ENCODE data around the gene TFF2.

Gene TFF2

DNA sequence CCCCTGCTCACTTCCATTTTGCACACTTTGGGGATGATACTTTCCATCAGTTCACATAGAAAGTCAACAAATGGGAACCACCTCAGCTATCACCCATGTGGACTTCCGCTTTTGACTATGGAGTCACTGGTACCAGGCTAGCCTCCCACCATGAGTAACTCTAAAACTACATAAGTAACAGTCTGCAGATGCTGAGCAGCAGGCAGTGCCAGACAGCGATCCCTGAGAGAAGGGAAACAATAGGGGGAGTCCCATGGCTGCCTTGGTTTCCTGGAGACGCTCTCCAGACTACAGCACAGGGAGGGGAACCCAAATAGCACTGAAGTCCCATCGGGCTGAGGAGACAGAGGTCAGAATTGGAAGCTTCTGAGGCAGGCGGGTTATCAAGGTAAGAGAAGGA is 2.8 kb upstream of the TFF2 start:
- H3K4me1 ChIP-seq (ENCODE audit: low read length): peaks cover 16% of the 10 kb centered on the region
- TF ChIP-seq EZH2phosphoT487 (IDR thresholded peaks at IDR 0.05; ENCODE audit: low read depth): no peak
- TF ChIP-seq, protein P1, sequence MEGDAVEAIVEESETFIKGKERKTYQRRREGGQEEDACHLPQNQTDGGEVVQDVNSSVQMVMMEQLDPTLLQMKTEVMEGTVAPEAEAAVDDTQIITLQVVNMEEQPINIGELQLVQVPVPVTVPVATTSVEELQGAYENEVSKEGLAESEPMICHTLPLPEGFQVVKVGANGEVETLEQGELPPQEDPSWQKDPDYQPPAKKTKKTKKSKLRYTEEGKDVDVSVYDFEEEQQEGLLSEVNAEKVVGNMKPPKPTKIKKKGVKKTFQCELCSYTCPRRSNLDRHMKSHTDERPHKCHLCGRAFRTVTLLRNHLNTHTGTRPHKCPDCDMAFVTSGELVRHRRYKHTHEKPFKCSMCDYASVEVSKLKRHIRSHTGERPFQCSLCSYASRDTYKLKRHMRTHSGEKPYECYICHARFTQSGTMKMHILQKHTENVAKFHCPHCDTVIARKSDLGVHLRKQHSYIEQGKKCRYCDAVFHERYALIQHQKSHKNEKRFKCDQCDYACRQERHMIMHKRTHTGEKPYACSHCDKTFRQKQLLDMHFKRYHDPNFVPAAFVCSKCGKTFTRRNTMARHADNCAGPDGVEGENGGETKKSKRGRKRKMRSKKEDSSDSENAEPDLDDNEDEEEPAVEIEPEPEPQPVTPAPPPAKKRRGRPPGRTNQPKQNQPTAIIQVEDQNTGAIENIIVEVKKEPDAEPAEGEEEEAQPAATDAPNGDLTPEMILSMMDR (IDR thresholded peaks at IDR 0.05; ENCODE audit: low read depth, low read length): no peak
- no peak overlapping the region for H3K9ac ChIP-seq (ENCODE audit: low read length)
- H3K79me2 ChIP-seq (ENCODE audit: low read length): no peaks in the 10 kb centered on the region
- H3K27ac ChIP-seq (ENCODE audit: low read length): peak overlapping the region; percentile 33; the same call in 1 of the 2 replicates
- peaks cover 4% of the 10 kb centered on the region for H3K36me3 ChIP-seq (replicated peaks; ENCODE audit: low read depth, low read length)
- no peaks in the 10 kb centered on the region; the same call in 1 of the 2 replicates for H3K27me3 ChIP-seq (ENCODE audit: low read depth, low read length)
- H3K9me3 ChIP-seq (ENCODE audit: insufficient read depth, low read length): peaks cover 5% of the 10 kb centered on the region; the same call in 1 of the 2 replicates
- no peaks in the 10 kb centered on the region for H4K20me1 ChIP-seq (ENCODE audit: insufficient read depth, low read length)
- H3K4me2 ChIP-seq (ENCODE audit: low read length): peak overlapping the region; percentile 33; the same call in 1 of the 2 replicates
- peak overlapping the region; percentile 12; the same call in 1 of the 2 replicates for H3K4me3 ChIP-seq (ENCODE audit: low read length)
- H2AFZ ChIP-seq (ENCODE audit: low read depth, low read length): no peak overlapping the region

DNA sequence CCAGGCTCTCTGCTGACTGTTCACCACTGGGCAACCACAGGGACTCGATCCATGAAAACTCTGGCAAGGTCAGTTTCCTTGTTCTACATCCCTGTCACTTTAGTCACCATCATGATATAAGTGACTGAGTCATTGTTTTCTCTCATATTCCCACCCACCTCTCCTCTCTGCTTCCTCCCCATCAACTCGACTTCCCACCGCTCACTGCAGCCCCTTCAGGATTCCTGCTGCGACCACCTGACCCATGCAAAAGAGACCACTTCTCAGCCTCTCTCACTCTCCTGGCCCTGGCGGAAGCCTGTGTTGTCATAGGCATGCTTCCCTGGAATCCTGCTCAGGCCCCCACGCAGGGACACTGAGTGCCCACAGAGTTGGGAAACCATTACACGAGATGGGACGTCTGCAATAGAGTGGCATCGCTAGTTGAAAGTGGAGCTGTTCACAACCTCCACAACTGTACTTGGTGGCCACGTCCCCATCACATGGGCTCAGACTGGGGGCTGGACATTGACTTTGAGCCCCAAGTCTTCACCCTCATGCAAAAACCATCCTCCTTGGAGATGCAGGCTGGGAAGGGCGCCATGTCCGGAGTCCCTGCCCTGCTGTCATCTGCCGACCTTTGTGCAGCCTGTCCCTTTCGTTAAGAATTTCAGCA is 1.8 kb upstream of the TFF2 start:
- Histone ChIP-seq H3K36me3 (replicated peaks; ENCODE audit: low read depth, low read length) (peaks cover 4% of the 10 kb centered on the region), H3K79me2 (ENCODE audit: low read length) (no peaks in the 10 kb centered on the region), H3K4me1 (ENCODE audit: low read length) (peaks cover 16% of the 10 kb centered on the region), H3K9me3 (ENCODE audit: insufficient read depth, low read length) (peaks cover 5% of the 10 kb centered on the region; the same call in 1 of the 2 replicates), H3K4me3 (ENCODE audit: low read length) (no peak overlapping the region), H3K9ac (ENCODE audit: low read length) (no peak overlapping the region), H2AFZ (ENCODE audit: low read depth, low read length) (no peak overlapping the region), H3K4me2 (ENCODE audit: low read length) (no peak overlapping the region), H4K20me1 (ENCODE audit: insufficient read depth, low read length) (no peaks in the 10 kb centered on the region), H3K27ac (ENCODE audit: low read length) (no peak overlapping the region), H3K27me3 (ENCODE audit: low read depth, low read length) (no peaks in the 10 kb centered on the region; the same call in 1 of the 2 replicates)
- no peak for TF ChIP-seq EZH2phosphoT487 (IDR thresholded peaks at IDR 0.05; ENCODE audit: low read depth)
- TF ChIP-seq, protein P1 (IDR thresholded peaks at IDR 0.05; ENCODE audit: low read depth, low read length): no peak

DNA sequence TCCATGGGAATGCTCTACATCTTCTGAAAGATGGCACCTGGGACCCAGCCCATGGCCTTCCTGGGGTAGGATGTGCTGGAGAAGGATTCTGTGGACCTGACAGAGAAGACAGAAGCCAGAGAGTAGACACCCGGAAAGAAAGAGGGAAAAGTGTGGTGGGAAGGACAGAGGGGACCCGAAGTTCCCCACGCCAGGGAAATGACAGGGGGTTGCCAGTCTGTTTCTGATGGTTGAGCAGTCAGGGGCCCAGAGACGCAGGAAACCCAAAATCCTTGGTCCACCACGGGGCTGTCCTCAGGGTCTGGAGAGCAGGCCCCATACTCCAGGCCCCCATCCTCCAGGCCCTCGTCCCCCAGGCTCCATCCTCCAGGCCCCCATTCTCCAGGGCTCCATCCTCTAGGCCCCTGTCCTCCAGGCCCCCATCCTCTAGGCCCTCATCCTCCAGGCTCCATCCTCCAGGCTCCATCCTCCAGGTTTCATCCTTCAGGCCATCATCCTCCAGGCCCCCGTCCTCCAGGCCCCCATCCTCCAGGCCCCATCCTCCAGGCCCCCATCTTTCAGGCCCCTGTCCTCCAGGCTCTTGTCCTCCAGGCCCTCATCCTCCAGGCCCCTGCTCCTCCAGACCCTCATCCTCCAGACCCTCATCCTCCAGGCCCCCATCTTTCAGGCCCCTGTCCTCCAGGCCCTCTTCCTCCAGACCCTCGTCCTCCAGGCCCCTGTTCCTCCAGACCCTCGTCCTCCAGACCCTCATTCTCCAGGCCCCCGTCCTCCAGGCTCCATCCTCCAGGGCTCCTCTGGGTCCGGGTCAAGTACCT is 1.0 kb upstream of the TFF2 start:
- no peaks in the 10 kb centered on the region for H4K20me1 ChIP-seq (ENCODE audit: insufficient read depth, low read length)
- H3K4me3 ChIP-seq (ENCODE audit: low read length): no peak overlapping the region
- H3K9ac ChIP-seq (ENCODE audit: low read length): no peak overlapping the region
- no peaks in the 10 kb centered on the region for H3K27me3 ChIP-seq (ENCODE audit: low read depth, low read length)
- H3K9me3 ChIP-seq (ENCODE audit: insufficient read depth, low read length): peaks cover 5% of the 10 kb centered on the region; the same call in 1 of the 2 replicates
- H3K27ac ChIP-seq (ENCODE audit: low read length): no peak overlapping the region
- no peak overlapping the region for H3K4me2 ChIP-seq (ENCODE audit: low read length)
- H3K79me2 ChIP-seq (ENCODE audit: low read length): no peaks in the 10 kb centered on the region
- H2AFZ ChIP-seq (ENCODE audit: low read depth, low read length): no peak overlapping the region
- peaks cover 16% of the 10 kb centered on the region for H3K4me1 ChIP-seq (ENCODE audit: low read length)
- TF ChIP-seq, protein P1 (IDR thresholded peaks at IDR 0.05; ENCODE audit: low read depth, low read length): no peak
- TF ChIP-seq EZH2phosphoT487 (IDR thresholded peaks at IDR 0.05; ENCODE audit: low read depth): no peak
- peaks cover 4% of the 10 kb centered on the region for H3K36me3 ChIP-seq (replicated peaks; ENCODE audit: low read depth, low read length)

DNA sequence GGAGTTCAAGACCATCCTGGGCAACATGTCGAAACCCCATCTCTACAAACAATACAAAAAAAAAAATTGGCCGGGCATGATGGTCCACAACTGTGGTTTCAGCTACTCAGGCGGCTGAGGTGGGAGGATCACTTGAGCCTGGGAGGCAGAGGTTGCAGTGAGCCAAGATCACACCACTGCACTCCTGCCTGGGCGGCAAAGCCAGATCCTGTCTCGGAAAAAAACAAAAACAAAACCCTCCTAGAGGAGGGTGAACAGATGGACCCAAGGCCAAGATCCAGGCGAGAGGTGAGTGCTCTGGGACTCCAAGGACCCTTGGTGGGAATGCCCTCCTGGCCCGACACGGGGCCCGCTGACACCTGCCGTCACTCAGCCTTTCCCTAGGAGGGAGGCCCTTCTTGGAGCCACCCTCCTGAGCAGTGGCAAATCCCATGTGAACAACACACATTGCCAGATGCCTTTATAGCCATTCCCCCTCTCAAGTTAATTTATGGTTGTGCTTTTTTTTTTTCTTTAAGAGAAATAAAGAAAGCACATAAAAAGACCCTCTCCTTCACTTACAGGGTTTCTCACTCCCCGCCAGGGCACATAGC is 380 bp downstream of the TFF2 start:
- Histone ChIP-seq H3K4me3 (ENCODE audit: low read length) (no peak overlapping the region), H2AFZ (ENCODE audit: low read depth, low read length) (no peak overlapping the region), H3K27ac (ENCODE audit: low read length) (no peak overlapping the region), H4K20me1 (ENCODE audit: insufficient read depth, low read length) (no peaks in the 10 kb centered on the region), H3K9me3 (ENCODE audit: insufficient read depth, low read length) (peaks cover 5% of the 10 kb centered on the region; the same call in 1 of the 2 replicates), H3K9ac (ENCODE audit: low read length) (no peak overlapping the region), H3K36me3 (replicated peaks; ENCODE audit: low read depth, low read length) (peaks cover 4% of the 10 kb centered on the region), H3K27me3 (ENCODE audit: low read depth, low read length) (no peaks in the 10 kb centered on the region), H3K79me2 (ENCODE audit: low read length) (no peaks in the 10 kb centered on the region), H3K4me1 (ENCODE audit: low read length) (peaks cover 16% of the 10 kb centered on the region), H3K4me2 (ENCODE audit: low read length) (no peak overlapping the region)
- TF ChIP-seq, protein P1 (IDR thresholded peaks at IDR 0.05; ENCODE audit: low read depth, low read length): no peak
- no peak for TF ChIP-seq EZH2phosphoT487 (IDR thresholded peaks at IDR 0.05; ENCODE audit: low read depth)
